HG02798 (cell line): ENCODE data around the gene NEK4.

ENCODE experiments used
- ATAC-seq: cut with Tn5 transposase; IDR thresholded peaks from one replicate; pipeline ENCODE4 v1.9.1; 2021; ENCODE audit warnings: mild to moderate bottlenecking; ENCODE audit not compliant: unreplicated experiment, poor library complexity

NEK4 gene

GRCh38 chr3:52793702-52794611 is 23.2 kb upstream of the NEK4 start:
- no peak for ATAC-seq

GRCh38 chr3:52792961-52793695 is 22.4 kb upstream of the NEK4 start:
- no peak for ATAC-seq

- ATAC-seq: no peak
Measured at GRCh38 chr3:52792413-52792812, 21.7 kb upstream of the NEK4 start.

- no peak for ATAC-seq
Measured at GRCh38 chr3:52791928-52792327, 21.2 kb upstream of the NEK4 start.

GRCh38 chr3:52791366-52791765 is 20.6 kb upstream of the NEK4 start:
- ATAC-seq: no peak

GRCh38 chr3:52790741-52791140 is 20.0 kb upstream of the NEK4 start:
- ATAC-seq: no peak

- no peak for ATAC-seq
Measured at GRCh38 chr3:52790337-52790736, 19.6 kb upstream of the NEK4 start.

GRCh38 chr3:52789746-52790040 is 19.0 kb upstream of the NEK4 start:
- no peak for ATAC-seq

GRCh38 chr3:52788890-52789745 is 18.4 kb upstream of the NEK4 start:
- ATAC-seq: no peak

- ATAC-seq: no peak
Measured at GRCh38 chr3:52787672-52788625, 17.2 kb upstream of the NEK4 start.

GRCh38 chr3:52787246-52787645 is 16.5 kb upstream of the NEK4 start:
- no peak for ATAC-seq

GRCh38 chr3:52786330-52787215 is 15.8 kb upstream of the NEK4 start:
- no peak for ATAC-seq

- ATAC-seq: no peak
Measured at GRCh38 chr3:52784931-52785590, 14.3 kb upstream of the NEK4 start.

- ATAC-seq: no peak
Measured at GRCh38 chr3:52784021-52784621, 13.4 kb upstream of the NEK4 start.

- no peak for ATAC-seq
Measured at GRCh38 chr3:52783211-52783555, 12.4 kb upstream of the NEK4 start.

- no peak for ATAC-seq
Measured at GRCh38 chr3:52782412-52783210, 11.9 kb upstream of the NEK4 start.

- ATAC-seq: no peak
Measured at GRCh38 chr3:52781741-52782140, 11.0 kb upstream of the NEK4 start.
